Right lobe of liver (tissue), 4 donors: Measurements from ENCODE around the gene GLP2R.

Experiments used
- CTCF ChIP-seq, 4 donors: fragments of 200-600 bp in 3 of 4; fragments of 450-650 bp in 1 of 4; IDR thresholded peaks; one replicate each; pipeline versions ENCODE4 v1.5.1 to v1.8.0; 2016 to 2022; ENCODE audit warnings: antibody characterized with exemption in 4 of 4, mild to moderate bottlenecking in 2 of 4
- POLR2A ChIP-seq: fragments of 450-650 bp; IDR thresholded peaks from one replicate; pipeline ENCODE4 v1.6.1; 2017; ENCODE audit warnings: antibody characterized with exemption, mild to moderate bottlenecking
- donor health status: DM: no; HTN: no; CAD: no.
- donor health status: DM: no; HTN: no; CAD: no.
- donor health status: DM: no; HTN: yes; CAD: no.

GRCh38 chr17:9917131-9917530 is 91.4 kb downstream of the GLP2R start:
- TF ChIP-seq CTCF (IDR thresholded peaks at IDR 0.05) = no peak
- TF ChIP-seq POLR2A = no peak
